ENCODE measurements around the gene CHRDL2.

GRCh38 chr11:74650498-74650897, 80.7 kb downstream of the CHRDL2 start:
- TF ChIP-seq BHLHE40 (IDR thresholded peaks at IDR 0.05; ENCODE audit: borderline replicate concordance), result no peak
- TF ChIP-seq ELF4 (IDR thresholded peaks at IDR 0.05), result no peak
- no peak for TF ChIP-seq CTBP1 (IDR thresholded peaks at IDR 0.05; ENCODE audit: borderline replicate concordance)
- no peak for TF ChIP-seq SP1 (IDR thresholded peaks at IDR 0.05)
- TF ChIP-seq FOXK2 (IDR thresholded peaks at IDR 0.05), result no peak
- TF ChIP-seq FOXM1 (IDR thresholded peaks at IDR 0.05; ENCODE audit: borderline replicate concordance), result no peak
- no peak for TF ChIP-seq SUZ12 (IDR thresholded peaks at IDR 0.05)
- TF ChIP-seq FOXA1 (IDR thresholded peaks at IDR 0.05), result no peak
- no peak for TF ChIP-seq TARDBP (IDR thresholded peaks at IDR 0.05)
- TF ChIP-seq ARNT (IDR thresholded peaks at IDR 0.05), result no peak
- no peak for TF ChIP-seq L3MBTL2 (conservative IDR thresholded peaks at IDR 0.05)
- no peak for TF ChIP-seq ZNF384 (IDR thresholded peaks at IDR 0.05)
- no peak for TF ChIP-seq LEF1 (IDR thresholded peaks at IDR 0.05; ENCODE audit: borderline replicate concordance)
